Heart left ventricle (tissue), 16 donors: ENCODE data around the gene TLCD3B. TPM values are rescaled to one million over a fixed set of nuclear protein-coding genes. Genes with fewer than 3 reads are reported as not detected.

Experiments
- ATAC-seq, 4 donors: fragments of 200-7000 bp; cut with Tn5 transposase; one replicate each; pipeline ENCODE4 v1.9.1; 2020 to 2022; ENCODE audit warnings: moderate library complexity in 4 of 4, mild to moderate bottlenecking in 3 of 4, moderate number of reproducible peaks in 1 of 4
- DNase-seq, 5 donors: peaks; one replicate each; pipeline ENCODE4 v3.0.0-alpha.2; 2020
- H3K27ac ChIP-seq, 12 donors: fragments of 200-600 bp; sonication (generic) in 4 of 12; one replicate each; pipeline versions ENCODE4 v1.5.0 to v1.8.0; 2016 to 2022; ENCODE audit warnings: mild to moderate bottlenecking in 2 of 12
- H3K27me3 ChIP-seq, 9 donors: fragments of 200-600 bp; sonication (generic) in 2 of 9; one replicate each; pipeline versions ENCODE4 v1.5.1 to v1.8.0; 2016 to 2022; ENCODE audit warnings: mild to moderate bottlenecking in 3 of 9
- H3K36me3 ChIP-seq, 9 donors: fragments of 200-600 bp; sonication (generic) in 2 of 9; one replicate each; pipeline versions ENCODE4 v1.5.0 to v1.8.0; 2018 to 2022; ENCODE audit warnings: mild to moderate bottlenecking in 2 of 9
- H3K4me1 ChIP-seq, 12 donors: fragments of 200-600 bp; sonication (generic) in 4 of 12; one replicate each; pipeline versions ENCODE4 v1.5.0 to v1.8.0; 2016 to 2022; ENCODE audit warnings: mild to moderate bottlenecking in 3 of 12
- H3K4me3 ChIP-seq, 12 donors: fragments of 200-600 bp; sonication (generic) in 4 of 12; one replicate each; pipeline versions ENCODE4 v1.5.0 to v1.8.0; 2017 to 2022; ENCODE audit warnings: mild to moderate bottlenecking in 9 of 12, moderate library complexity in 4 of 12
- H3K9me3 ChIP-seq, 12 donors: fragments of 200-600 bp; sonication (generic) in 4 of 12; one replicate each; pipeline versions ENCODE4 v1.5.0 to v1.8.0; 2016 to 2022; ENCODE audit warnings: mild to moderate bottlenecking in 1 of 12
- POLR2A ChIP-seq, 2 donors: fragments of 450-650 bp; IDR thresholded peaks; one replicate each; pipeline ENCODE4 v1.6.1; 2017; ENCODE audit warnings: antibody characterized with exemption in 2 of 2, mild to moderate bottlenecking in 2 of 2, moderate library complexity in 2 of 2
- WGBS, 4 donors: extraction: QIAGEN DNeasy Blood & Tissue Kit in 2 of 4; methylation state at CpG; one replicate each; pipeline versions ENCODE4 v1.1.5 to v1.1.7; 2013 to 2018; 5-methylcytosine and 5-hydroxymethylcytosine counted together
- intact Hi-C, 10 donors: fragments of 100-400 bp; cut with DNase I; formaldehyde crosslinking; loops; one replicate each; pipeline versions ENCODE4 v1.11.1 to v1.14.2; 2022
- polyA plus RNA-seq, 2 donors: library from polyadenylated mRNA; stranded (reverse); fragments of 200-250 nt; gene quantifications; one replicate each; pipeline ENCODE4 v1.2.3, GENCODE V29; 2013
- total RNA-seq, 9 donors: library from RNA; depleted of rRNA in 2 of 9; stranded (reverse); fragments of >200 nt in 2 of 9; fragmentation: NEBNext Ultra II Directional in 3 of 9; extraction: Animal tissue kit (Norgen Biotek cat#: 25700) in 3 of 9; gene quantifications; one replicate each; pipeline versions ENCODE4 v1.1.0 to v1.2.4, GENCODE V29; 2016 to 2023
- TF ChIP-seq, protein P1 (sequence below), 12 donors: fragments of 200-600 bp; sonication (generic) in 4 of 12; IDR thresholded peaks; one replicate each; pipeline versions ENCODE4 v1.5.0 to v1.8.0; 2018 to 2022; ENCODE audit warnings: antibody characterized with exemption in 12 of 12, mild to moderate bottlenecking in 5 of 12
- donor health status: ischemic (EF 13 %, LVEDD 7.1; RV severe dilation, severe dysfunction).
- donor health status: healthy with polysubstance abuse.
- donor health status: DM: no; HTN: yes; CAD: no.
- donor health status: DM: no; HTN: no; CAD: no.
- donor health status: ischemic (EF 25% LVEDD 6.9; RV normal size, moderate dysfunction).
- donor health status: ischemic (EF 25% LVEDD 5.7; RV mildly dilated, moderate dysfunction).
- donor health status: healthy.
- donor health status: DM: yes; HTN: yes; CAD: no.
- donor health status: ischemic (EF 35%, LVEDD 5.7; RV mildly dilated, moderate dysfunction).
- donor health status: nonischemic (EF 11% LVEDD 7.7; RV severe dilation, severe dysfunction).
- donor health status: DM: yes; HTN: yes; CAD: no.
- donor health status: PGD.
- donor health status: ischemic (EF 29% LVEDD 5.4; RV normal size, mild dysfunction).
- donor health status: nonischemic (EF 23%, LVEDD 6.1; RV moderate dilation, normal function).

TLCD3B gene
- total and polyA plus RNA-seq, 11 donors, result not detected

- WGBS, 4 donors, result 0 to 8% (median 1%) methylated on average over 7 to 99 of the region's 99 CpGs
- H3K4me3 ChIP-seq, result peak within 1 kb of the TSS; percentile 23 to 52 (median 40)
- ATAC-seq (no peak), DNase-seq (peak in 2 of 5 donors; percentile 18)
- H3K9me3 ChIP-seq, result no peaks in the 10 kb centered on the region
- no peaks in the 10 kb centered on the region for H3K36me3 ChIP-seq
- intact Hi-C loops, result no loop called here
- H3K27me3 ChIP-seq, result peaks cover 20 to 44% (median 41%) of the 10 kb centered on the region in 9 donors
- TF ChIP-seq, protein P1, sequence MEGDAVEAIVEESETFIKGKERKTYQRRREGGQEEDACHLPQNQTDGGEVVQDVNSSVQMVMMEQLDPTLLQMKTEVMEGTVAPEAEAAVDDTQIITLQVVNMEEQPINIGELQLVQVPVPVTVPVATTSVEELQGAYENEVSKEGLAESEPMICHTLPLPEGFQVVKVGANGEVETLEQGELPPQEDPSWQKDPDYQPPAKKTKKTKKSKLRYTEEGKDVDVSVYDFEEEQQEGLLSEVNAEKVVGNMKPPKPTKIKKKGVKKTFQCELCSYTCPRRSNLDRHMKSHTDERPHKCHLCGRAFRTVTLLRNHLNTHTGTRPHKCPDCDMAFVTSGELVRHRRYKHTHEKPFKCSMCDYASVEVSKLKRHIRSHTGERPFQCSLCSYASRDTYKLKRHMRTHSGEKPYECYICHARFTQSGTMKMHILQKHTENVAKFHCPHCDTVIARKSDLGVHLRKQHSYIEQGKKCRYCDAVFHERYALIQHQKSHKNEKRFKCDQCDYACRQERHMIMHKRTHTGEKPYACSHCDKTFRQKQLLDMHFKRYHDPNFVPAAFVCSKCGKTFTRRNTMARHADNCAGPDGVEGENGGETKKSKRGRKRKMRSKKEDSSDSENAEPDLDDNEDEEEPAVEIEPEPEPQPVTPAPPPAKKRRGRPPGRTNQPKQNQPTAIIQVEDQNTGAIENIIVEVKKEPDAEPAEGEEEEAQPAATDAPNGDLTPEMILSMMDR (IDR thresholded peaks at IDR 0.05), result no peak
- TF ChIP-seq POLR2A (IDR thresholded peaks at IDR 0.05), result no peak
- peaks cover 2 to 24% (median 12%) of the 10 kb centered on the region in 12 donors for H3K4me1 ChIP-seq
- H3K27ac ChIP-seq, result no peak within 1 kb of the TSS
Observed at GRCh38 chr16:30010844-30011713, 20.0 kb downstream of the TLCD3B start, which contains the start of gene DOC2A. Gene DOC2A, minus strand, starts transcription at chr16:30011027. Its CDS starts 805 bp downstream, at chr16:30010222.

GRCh38 chr16:30009990-30010843 is 20.9 kb downstream of the TLCD3B start:
- 6 to 18% (median 16%) methylated on average over 9 to 34 of the region's 34 CpGs for WGBS, 4 donors
- Histone ChIP-seq H3K27ac (no peak overlapping the region), H3K36me3 (no peaks in the 10 kb centered on the region), H3K4me3 (peak overlapping the region in 11 of 12 donors; percentile 23 to 52 (median 40)), H3K9me3 (no peaks in the 10 kb centered on the region), H3K4me1 (peaks cover 2 to 30% (median 12%) of the 10 kb centered on the region in 12 donors), H3K27me3 (peaks cover 20 to 44% (median 41%) of the 10 kb centered on the region in 9 donors)
- DNase-seq (peak in 1 of 5 donors; percentile 49), ATAC-seq (no peak)
- intact Hi-C loops, result loop anchor here in 5 of 10 donors (5.0 to 10.0 kb wide), 7 partner anchors 55 to 308 kb away; partner anchors contain the start of genes KCTD13 (in 4 of the 5), CDIPT (in 3 of the 5), PAGR1 (in 1 of the 5) and PRRT2 (in 1 of the 5)
- no peak for TF ChIP-seq POLR2A (IDR thresholded peaks at IDR 0.05)
- TF ChIP-seq, protein P1 (IDR thresholded peaks at IDR 0.05), result no peak

GRCh38 chr16:30009085-30009862 is 21.8 kb downstream of the TLCD3B start:
- WGBS, 4 donors, result 47 to 52% (median 51%) methylated on average over 26 of the region's 26 CpGs
- H3K4me1 ChIP-seq, result peaks cover 2 to 31% (median 12%) of the 10 kb centered on the region in 12 donors
- TF ChIP-seq POLR2A (IDR thresholded peaks at IDR 0.05), result no peak
- TF ChIP-seq, protein P1 (IDR thresholded peaks at IDR 0.05), result no peak
- H3K27me3 ChIP-seq, result peaks cover 20 to 44% (median 41%) of the 10 kb centered on the region in 9 donors
- H3K36me3 ChIP-seq, result peaks cover 0 to 1% (median 0%) of the 10 kb centered on the region in 9 donors
- ATAC-seq (no peak), DNase-seq (no peak)
- H3K4me3 ChIP-seq, result no peak overlapping the region
- no peaks in the 10 kb centered on the region for H3K9me3 ChIP-seq
- no peak overlapping the region for H3K27ac ChIP-seq
- intact Hi-C loops, result loop anchor here in 5 of 10 donors (5.0 to 10.0 kb wide), 7 partner anchors 54 to 307 kb away; partner anchors contain the start of genes KCTD13 (in 4 of the 5), CDIPT (in 3 of the 5), PAGR1 (in 1 of the 5) and PRRT2 (in 1 of the 5)
